ENCODE measurements around the gene EXOC3L4.

Gene EXOC3L4

DNA sequence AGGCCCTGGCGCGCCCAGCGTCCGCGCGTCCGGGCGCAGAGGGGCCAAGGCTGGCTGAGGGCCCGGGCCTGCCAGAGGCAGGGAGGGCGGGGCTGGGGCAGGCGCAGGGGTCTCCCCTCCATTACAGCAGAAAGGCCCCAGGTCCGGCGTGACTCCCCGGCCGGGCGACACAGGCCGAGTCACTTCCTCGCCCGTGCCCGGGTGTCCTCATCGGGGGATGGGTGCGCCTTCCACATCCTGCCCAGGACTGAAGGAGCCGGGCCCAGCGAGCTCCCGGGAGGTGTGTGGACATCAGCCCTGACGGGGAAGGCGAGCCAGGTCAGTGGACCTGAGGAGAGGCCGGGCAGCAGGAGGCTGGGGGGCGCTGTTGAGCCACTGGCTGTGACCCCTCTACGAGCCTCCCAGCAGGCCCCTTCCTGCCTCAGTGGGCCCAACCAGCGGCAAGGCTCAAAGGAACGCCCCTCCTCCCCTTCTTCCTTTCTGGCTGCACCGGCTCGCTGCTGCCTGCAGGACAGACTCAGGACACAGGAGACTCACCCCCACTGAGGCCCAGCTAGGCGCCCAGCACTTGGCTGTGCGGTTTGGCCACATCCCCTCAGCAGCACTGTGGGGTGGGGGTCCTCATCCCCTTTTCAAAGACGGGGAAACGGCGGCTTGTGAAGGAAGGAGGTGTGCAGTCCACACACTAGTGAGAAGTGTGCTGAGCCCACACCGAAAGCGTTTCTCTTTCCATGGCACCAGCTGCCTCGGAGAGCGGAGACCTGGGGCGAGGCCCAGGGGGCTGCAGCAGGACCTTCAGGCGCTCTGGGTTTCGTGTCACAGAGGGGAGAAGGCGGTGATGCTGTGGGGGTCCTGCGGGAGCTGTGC is 29.3 kb downstream of the EXOC3L4 start:
- no peak for DNase-seq

DNA sequence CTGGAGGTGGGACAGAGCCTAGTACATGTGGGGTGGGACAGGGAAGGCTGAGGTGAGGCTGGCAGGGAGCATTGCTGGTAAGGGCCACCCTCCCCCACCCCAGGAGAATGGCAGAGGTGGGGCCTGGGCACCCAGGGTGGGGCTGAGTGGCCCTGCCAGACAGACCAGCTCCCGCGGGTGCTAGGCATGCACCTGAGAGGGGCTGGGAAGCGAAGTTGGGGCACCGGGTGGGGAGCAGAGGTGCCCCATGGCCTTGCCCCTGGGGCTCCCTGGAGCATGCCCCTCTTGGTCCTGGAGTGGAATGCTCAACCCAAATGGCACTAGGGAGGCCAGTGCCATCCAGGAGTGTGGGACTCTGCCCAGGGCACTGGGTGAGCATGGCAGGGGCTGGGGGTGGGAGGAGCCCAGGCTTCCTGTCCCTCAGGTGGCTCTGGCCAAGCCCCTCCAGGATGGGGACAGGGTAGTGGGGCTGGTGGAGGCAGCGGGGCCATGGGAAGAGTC is 30.0 kb downstream of the EXOC3L4 start:
- DNase-seq = no peak

DNA sequence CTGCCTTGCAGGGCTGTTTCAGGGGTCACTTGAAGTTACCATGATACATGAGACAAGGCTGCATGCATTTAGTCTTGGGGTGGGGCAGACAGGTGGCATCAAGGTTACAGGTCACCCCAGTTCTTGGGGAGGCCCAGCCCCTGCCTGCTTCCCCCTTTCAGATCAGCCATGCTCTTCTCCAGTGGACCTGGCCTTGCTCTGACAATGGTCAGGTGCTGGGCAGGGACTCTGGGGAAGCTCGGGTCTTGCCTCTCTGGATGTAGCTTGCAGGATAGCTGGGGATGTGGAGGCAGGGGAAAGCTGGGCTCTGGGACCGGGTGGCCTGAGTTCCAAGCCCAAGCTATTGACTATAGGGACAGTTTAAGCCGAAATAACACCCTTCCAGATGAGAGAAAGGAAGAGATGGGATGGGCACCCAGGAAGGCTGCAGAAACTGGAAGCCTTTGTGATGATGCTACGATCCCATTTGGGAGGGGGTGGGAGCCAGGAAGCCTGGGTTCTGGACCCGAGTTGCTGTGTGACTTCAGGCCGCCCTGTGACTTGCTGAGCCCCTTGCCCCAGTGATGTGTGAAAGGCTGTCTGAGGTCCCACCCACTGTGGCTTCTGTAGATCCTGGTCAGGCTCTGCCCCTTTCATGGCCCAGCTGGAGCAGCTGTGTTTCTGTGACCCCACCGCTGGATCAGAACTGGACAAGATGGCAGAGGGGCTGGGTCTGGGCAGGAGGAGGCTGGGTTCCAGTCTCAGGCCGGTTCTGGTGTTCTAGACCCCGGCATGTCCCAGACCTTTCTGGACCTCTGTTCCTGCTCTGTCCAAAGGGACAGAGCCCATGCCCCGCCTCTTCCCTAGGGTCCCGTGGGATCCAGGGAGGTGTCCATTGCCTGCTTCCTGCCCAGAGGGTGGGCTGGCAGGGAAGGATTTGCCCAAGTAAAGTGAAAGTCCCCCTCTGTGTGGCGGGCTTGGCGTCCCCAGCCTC is 30.9 kb downstream of the EXOC3L4 start:
- DNase-seq = no peak

DNA sequence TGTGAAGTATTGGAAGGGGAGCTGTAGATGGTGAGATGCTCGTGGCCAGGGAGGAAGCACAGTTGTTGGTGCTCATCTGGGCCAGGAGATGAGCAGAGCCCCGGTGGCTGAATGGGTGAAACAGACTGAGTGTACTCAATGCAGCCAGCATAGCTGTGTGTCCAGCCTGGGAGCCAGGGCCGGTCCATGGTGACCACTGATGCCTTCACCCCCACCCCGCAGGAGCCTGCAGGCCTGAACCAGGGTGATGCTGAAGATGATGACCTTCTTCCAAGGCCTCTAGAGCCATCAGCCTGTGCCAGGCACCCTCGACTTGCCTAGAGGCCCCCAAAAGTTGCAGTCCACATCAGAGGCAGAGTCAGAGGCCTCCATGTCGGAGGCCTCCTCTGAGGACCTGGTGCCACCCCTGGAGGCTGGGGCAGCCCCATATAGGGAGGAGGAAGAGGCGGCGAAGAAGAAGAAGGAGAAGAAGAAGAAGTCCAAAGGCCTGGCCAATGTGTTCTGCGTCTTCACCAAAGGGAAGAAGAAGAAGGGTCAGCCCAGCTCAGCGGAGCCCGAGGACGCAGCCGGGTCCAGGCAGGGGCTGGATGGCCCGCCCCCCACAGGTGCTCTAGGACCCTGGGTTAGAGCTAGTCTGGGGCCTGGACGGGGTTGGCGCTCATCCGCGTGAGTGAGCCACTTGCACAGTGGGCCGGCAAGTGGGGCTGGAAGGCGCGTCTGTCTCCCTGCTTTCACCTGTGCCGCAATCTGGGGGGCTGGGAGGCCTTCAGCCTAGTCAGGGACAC is 31.8 kb downstream of the EXOC3L4 start:
- no peak for DNase-seq

DNA sequence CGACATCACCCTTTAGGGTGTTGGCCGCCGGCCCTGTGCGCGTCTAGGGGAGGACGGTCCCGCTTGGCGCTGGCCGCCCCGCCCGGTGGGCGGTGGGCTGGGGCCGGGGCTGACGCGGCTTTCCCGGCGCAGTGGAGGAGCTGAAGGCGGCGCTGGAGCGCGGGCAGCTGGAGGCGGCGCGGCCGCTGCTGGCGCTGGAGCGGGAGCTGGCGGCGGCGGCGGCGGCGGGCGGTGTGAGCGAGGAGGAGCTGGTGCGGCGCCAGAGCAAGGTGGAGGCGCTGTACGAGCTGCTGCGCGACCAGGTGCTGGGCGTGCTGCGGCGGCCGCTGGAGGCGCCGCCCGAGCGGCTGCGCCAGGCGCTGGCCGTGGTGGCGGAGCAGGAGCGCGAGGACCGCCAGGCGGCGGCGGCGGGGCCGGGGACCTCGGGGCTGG is 32.4 kb downstream of the EXOC3L4 start:
- peak; percentile 45 for DNase-seq

DNA sequence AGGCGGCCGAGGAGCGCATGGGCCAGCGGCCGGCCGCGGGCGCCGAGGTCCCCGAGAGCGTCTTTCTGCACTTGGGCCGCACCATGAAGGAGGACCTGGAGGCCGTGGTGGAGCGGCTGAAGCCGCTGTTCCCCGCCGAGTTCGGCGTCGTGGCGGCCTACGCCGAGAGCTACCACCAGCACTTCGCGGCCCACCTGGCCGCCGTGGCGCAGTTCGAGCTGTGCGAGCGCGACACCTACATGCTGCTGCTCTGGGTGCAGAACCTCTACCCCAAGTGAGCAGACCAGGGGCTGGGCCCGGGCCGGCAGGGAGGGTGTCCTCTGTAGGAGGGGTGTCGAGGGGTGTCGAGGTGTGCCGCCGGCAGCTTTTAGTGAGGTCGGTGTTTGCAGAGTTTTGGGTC is 32.8 kb downstream of the EXOC3L4 start:
- DNase-seq = no peak

DNA sequence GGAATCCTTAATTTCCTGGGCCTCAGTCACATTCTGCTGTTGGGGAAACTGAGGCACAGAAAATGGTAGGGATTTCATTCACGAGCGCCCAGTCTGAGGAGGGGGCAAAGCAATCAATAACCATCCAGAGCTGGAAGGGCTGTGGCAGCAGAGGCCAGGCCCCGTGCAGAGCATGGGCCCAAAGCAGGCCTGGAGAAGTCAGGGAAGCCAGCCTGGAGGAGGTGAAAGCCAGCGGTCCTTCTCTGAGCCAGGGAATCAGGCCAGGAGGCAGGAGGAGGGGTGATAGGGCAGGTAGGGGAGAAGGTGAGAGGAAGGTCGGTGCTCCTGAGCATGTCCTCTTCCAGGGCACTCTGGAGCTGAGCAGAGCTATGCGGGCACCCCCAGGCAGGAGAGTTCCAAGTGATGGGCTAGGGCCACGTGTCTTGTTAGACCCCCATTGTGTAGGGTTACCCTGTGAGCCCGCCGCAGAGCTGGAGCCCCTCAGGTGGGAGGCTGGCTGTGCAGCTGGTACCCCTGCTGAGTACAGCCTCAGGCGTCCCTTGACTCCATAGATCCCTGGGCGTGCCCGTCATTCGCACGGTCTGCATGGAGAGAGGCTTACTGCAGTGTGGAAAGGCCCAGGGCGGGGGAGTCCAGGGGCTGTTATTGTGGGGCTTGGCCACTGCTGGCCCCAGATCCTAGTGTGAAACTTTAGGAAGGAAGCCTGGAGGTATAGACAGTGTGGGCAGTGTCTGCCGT is 33.5 kb downstream of the EXOC3L4 start:
- DNase-seq = no peak

DNA sequence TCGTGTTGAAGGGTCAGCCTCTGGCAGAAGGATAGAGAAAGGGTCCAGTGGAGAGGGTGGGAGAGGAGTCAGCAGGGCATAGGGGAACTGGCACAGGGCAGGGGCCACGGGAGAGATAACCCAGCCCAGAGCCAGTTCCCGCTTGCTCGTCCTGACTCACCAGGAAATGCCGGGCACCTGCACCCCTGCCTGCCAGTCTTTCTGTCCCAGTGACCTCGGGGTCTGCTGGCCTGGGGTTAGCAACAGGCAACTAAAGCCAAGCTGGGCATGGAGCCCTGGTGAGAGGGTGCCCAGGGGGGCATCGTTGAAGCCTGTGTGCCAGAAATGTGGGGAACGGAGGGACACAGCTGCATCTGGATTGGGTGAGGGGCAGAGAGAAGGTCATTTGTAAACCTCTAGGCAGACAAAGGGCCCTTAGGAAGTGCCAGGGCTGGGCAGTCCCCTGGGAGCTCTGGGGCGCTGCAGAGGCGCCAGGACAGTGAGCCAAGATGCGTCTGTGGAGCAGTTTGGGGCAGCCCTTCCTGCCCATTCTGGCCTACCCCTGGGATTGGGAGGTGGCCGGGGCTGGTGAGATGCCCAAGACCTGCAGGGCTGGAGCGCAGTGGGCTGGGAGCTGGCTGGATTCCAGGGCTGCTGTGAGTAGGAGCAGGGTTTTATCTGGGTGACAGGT is 34.2 kb downstream of the EXOC3L4 start:
- DNase-seq = no peak

DNA sequence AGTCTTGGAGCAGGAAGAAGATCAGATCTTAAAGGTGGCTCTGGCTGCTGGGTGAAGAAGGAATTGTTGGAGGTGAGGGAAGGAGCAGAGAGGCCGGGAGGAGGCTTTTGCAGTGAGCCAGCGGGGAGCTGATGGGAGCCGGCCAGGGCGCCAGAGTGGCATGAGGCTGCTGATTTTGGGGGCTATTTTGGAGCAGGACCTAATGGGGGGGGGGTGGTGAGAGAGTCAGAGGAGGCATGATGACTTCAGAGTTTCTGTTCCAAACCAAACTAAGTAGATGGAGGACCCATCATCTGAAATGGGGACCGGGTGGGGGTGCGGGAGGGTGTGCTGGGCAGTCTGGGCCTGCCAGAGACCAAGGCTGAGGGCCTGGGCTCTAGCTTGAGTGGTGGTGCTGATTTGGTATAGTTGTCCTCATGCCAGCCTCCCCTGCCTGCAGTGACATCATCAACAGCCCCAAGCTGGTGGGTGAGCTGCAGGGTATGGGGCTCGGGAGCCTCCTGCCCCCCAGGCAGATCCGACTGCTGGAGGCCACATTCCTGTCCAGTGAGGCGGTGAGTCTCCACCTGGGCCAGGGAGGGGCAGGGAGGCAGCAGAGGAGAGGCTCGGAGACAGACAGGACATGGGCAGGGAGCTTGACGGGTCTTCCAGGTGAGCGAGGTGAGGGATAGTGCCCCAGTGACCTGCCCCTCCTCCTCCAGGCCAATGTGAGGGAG is 34.9 kb downstream of the EXOC3L4 start:
- DNase-seq = no peak

DNA sequence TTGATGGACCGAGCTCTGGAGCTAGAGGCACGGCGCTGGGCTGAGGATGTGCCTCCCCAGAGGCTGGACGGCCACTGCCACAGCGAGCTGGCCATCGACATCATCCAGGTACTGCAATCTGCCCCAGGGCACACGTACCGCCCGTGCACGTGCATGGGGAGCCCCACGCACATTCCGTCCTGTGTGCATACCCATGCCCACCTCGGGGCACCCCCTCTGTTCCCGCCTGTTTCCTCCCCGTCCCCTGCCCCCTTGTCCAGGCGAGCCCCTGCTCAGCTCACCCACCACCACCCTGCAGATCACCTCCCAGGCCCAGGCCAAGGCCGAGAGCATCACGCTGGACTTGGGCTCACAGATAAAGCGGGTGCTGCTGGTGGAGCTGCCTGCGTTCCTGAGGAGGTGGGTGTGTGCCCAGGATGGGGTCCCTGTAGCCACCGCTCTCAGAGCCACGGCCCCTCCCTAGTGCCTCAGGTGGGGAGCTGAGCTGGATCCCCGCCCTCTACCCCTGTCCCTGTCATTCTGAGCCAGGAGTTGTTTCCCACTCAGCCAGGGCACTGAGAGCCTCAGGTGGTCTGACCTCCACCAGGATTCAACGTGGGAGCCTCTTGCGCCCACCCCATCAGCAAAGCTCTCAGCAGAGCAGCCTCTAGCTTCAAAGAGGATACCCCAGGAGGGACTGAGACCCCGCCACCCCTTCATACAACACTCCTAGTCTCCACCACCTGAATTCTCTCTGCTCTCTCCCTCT is 35.7 kb downstream of the EXOC3L4 start:
- no peak for DNase-seq

DNA sequence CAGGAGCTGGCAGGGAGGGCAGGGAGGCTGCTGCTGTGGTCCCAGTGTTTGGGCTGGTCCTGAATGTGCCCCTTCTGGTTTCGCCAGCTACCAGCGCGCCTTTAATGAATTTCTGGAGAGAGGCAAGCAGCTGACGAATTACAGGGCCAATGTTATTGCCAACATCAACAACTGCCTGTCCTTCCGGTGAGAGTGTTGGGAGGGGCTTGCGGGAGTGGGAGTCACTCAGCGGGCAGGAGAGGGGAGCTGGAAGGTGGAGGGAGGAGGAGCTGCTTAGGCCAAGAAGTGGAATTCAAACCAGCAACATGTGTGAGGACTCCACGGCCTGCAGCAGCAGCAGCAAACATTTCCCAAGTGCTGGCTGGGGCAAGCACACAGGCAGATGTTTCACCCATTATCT is 36.4 kb downstream of the EXOC3L4 start:
- peak; percentile 54 for DNase-seq

DNA sequence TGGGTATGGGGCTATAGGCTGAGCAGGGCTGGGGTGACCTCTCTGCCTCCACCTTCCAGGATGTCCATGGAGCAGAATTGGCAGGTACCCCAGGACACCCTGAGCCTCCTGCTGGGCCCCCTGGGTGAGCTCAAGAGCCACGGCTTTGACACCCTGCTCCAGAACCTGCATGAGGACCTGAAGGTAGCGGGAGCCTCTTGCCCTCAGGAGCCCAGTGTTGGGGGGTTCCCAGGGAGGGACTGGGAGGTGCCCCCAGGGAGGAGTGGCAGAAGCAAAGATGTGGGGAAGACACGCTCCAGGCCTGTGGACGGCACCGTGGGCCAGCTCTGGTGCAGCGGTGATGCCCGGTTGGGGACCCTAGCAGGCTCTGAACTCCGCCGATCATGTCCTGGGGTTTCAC is 37.1 kb downstream of the EXOC3L4 start:
- no peak for DNase-seq

DNA sequence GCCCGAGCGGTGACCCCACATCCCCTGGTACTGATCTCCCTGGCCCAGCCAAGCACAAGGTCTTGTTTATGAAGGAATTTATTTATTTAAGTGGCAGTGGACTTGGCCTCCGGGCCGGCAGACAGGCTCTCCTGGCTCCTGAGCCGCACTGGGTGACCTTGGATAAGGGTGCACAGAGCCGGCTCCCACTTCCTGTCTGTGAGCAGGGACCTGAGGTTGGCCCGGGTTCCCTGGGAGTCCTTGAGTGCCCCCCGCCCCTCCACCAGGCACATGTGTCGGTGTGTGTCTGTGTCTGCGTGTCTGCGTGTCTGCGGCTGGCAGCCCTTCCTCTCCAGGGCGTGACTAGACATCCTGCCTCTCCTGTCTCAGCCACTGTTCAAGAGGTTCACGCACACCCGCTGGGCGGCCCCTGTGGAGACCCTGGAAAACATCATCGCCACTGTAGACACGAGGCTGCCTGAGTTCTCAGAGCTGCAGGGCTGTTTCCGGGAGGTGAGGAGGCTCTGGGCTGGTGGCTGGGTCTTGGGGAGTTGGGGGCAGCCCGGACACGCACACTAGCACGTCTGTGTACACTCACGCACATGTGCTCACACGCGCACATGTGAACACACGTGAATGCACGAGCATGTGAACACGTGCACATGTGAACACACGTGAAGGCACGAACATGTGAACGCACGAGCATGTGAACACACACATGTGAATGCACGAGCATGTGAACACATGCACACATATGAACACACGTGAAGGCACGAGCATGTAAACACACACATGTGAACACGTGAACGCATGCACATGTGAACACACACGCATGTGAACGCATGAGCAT is 38.1 kb downstream of the EXOC3L4 start:
- DNase-seq = no peak

DNA sequence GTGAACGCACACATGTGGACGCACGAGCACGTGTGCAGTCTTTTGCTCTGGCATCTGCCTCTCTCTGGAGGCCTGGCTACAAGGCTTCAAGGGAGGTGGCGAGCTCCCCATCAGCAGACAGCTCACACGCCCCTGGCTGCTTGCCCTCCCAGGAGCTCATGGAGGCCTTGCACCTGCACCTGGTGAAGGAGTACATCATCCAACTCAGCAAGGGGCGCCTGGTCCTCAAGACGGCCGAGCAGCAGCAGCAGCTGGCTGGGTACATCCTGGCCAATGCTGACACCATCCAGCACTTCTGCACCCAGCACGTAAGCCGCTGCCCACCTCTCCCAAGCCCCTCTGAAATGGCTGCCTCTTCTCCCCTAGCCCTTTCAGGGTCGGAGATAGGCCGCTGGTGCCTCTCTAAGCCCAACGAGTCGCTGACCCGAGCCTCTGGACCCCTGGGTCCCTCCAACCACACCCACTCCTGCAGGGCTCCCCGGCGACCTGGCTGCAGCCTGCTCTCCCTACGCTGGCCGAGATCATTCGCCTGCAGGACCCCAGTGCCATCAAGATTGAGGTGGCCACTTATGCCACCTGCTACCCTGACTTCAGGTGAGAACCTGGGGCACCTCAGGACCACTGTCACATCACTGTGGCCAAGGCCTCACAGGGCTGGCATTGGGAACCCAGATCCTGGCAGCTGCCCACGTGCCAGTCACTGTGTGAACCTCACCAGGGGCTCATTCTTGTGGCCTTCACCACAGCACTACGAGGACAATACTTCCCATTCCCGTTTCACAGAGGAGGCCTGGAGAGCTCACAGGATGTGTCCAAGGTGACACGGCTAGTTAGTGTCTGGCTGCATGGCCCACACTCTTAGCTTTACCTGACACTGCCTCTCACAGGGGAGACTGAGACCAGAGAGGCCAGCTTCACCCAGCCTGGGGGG is 39.0 kb downstream of the EXOC3L4 start:
- no peak for DNase-seq

DNA sequence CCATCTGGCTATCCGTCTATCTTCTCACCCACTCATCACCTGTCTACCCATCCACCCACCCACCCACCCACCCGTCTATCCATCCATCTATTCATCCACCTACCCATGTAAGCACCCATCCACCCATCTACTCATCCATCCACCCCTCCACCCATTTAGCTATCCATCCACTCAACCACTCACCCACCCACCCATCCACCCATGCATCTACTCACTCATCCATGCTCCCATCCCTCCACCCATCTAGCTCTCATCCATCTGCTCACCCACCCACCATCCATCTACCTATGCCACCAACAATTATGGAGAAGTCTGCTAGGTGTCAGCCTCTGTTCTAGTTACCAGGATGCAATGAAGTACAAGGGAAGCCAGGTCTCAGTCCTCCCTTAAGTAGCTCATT is 39.9 kb downstream of the EXOC3L4 start:
- no peak for DNase-seq

DNA sequence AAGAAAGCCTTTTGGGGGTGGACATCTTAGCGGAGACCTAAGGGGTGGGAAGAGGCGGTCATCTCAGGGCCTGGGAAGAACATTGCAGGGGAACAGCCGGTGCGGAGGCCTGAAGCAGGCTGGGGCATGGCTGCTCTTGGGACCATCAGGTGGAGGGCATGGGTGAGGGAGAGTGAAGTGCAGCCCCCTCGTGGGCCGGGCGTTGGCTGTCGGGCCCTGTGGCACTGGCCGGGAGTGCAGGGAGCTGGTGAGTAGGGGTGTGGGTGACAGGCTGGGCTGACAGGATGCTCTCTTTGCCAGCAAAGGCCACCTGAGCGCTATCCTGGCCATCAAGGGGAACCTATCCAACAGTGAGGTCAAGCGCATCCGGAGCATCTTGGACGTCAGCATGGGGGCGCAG is 40.4 kb downstream of the EXOC3L4 start:
- no peak for DNase-seq

DNA sequence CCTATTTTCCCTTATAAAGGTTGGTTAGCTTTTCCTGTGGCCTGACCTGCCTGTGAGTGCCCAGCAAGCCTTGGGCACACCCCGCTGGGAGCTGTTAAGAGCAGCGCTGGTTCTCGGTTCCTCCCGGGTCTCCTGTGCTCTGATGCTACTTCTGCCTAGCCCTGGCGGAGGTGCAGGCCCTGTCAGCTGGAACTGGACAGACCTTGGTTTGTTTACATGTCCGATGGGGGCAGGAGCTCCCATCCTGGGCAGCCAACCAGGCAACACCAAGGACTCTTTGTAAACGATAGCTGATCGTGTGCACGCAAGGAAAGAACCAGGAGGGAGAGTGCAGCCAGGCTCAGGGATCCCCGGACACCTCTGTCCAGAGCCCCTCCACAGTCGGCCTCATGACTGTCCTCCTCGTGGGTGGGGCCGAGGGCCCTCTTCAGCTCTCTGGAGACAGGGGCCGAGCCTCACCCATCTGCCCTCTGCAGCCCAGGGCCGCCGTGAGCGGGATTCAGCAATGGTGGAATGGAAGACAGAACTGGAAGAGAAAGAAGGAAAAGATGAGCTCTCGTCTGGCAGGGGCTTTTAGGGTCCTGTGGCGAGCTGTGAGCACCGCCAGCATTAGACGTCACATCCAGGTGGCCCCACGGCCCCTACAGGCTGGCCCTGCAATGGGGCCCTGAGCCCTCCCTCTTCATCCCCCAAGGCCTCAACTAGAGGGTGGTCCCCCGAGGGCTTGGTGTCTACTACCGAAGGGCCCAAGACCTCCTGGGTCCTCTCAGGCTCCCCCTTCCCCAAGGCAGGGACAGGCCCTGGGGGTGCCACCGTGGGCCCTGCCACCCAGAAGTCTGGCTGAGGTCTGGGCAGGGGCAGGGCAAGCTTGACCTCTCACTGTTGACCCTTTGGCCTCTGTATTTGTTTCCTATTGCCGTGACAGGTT is 41.1 kb downstream of the EXOC3L4 start:
- DNase-seq = no peak

Measured in NCI-H2029 (cell line).